ENCODE results near the gene HTR3E. TPM values are rescaled to one million over a fixed set of nuclear protein-coding genes. Genes with fewer than 3 reads are reported as not detected.

The HTR3E gene
- total RNA-seq, 4 donors from 2014 or later: 1.1 TPM; not detected in 3

GRCh38 chr3:184132945-184133344, 36.1 kb downstream of the HTR3E start:
- WGBS: 93% methylated on average over 4 of the region's 4 CpGs
- no peak overlapping the region for H3K27ac ChIP-seq
- no peaks in the 10 kb centered on the region for H3K9me3 ChIP-seq
- no peak for DNase-seq (ENCODE audit: low spot score in 2 of 2)
- H3K36me3 ChIP-seq: peaks cover 3% of the 10 kb centered on the region
- H3K4me3 ChIP-seq: no peak overlapping the region
- TF ChIP-seq POLR2A (IDR thresholded peaks at IDR 0.05): no peak
- TF ChIP-seq CTCF (IDR thresholded peaks at IDR 0.05): no peak
- no peak for TF ChIP-seq POLR2AphosphoS5 (IDR thresholded peaks at IDR 0.05)
- H3K27me3 ChIP-seq: no peaks in the 10 kb centered on the region
- peaks cover 32% of the 10 kb centered on the region for H3K4me1 ChIP-seq

- DNase-seq (ENCODE audit: low spot score in 2 of 2): peak; percentile 87 to 90
- TF ChIP-seq EP300 (IDR thresholded peaks at IDR 0.05) (no peak), POLR2A (IDR thresholded peaks at IDR 0.05) (no peak), POLR2AphosphoS5 (IDR thresholded peaks at IDR 0.05) (peak in 1 of 3 donors; percentile 41), CTCF (IDR thresholded peaks at IDR 0.05) (no peak)
Measured at GRCh38 chr3:184133840-184134745, 37.2 kb downstream of the HTR3E start.

GRCh38 chr3:184134746-184135148, 37.9 kb downstream of the HTR3E start:
- Histone ChIP-seq H3K36me3 (peaks cover 18% of the 10 kb centered on the region), H3K27ac (peak overlapping the region; percentile 94), H3K4me1 (peaks cover 32% of the 10 kb centered on the region), H3K27me3 (no peaks in the 10 kb centered on the region), H3K4me3 (peak overlapping the region; percentile 96), H3K9me3 (no peaks in the 10 kb centered on the region)
- WGBS: under 1% methylated on average over 18 of the region's 21 CpGs
- DNase-seq (ENCODE audit: low spot score in 2 of 2): peak in 1 of 2 donors; percentile 69
- TF ChIP-seq POLR2AphosphoS5 (IDR thresholded peaks at IDR 0.05): no peak
- TF ChIP-seq EP300 (IDR thresholded peaks at IDR 0.05): no peak
- no peak for TF ChIP-seq POLR2A (IDR thresholded peaks at IDR 0.05)
- TF ChIP-seq CTCF (IDR thresholded peaks at IDR 0.05): no peak

More at GRCh38 chr3:184133840-184134745, 37.2 kb downstream of the HTR3E start:
- Histone ChIP-seq H3K4me3 (peak overlapping the region; percentile 96), H3K9me3 (no peaks in the 10 kb centered on the region), H3K27ac (peak overlapping the region; percentile 94), H3K4me1 (peaks cover 32% of the 10 kb centered on the region), H3K36me3 (peaks cover 14% of the 10 kb centered on the region), H3K27me3 (no peaks in the 10 kb centered on the region)
- 1% methylated on average over 37 of the region's 37 CpGs for WGBS

DNA sequence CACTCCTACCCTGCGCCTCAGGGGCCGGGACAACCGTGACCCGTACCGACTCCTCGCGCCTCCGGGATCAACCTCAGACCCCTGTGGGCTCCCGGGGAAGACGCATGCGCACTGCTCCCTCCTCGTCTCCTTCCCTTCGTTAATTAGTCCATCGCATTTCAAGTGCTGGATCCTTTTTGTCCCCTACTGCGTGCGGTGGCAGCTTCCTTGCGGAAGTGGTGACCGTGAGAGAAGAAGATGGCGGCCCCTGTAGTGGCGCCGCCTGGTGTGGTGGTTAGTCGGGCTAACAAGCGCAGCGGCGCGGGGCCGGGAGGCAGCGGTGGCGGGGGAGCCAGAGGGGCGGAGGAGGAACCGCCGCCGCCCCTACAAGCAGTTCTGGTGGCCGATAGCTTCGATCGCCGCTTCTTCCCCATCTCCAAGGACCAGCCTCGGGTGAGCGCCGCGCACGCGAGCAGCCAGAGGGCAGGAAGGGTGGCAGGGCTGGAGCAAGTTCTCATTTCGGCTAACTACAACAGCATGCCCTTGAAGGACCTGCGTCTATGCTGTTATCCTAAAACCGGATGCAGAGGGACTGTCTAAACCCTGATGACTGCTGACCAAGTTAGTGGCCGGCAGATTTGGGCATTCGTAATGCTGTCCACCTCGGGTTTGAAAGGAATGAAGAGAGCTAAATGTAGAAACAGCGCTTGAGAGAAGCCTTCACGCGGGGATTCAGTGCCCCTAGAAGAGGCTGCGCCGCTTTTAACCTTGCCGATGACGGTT, 38.5 kb downstream of the HTR3E start, which contains the start of gene EIF2B5:
TSS of gene EIF2B5 (plus strand) at position 210 of the 762 bp plus-strand sequence. CDS start at position 238, 28 bp downstream.
- TF ChIP-seq POLR2AphosphoS5 (IDR thresholded peaks at IDR 0.05) (peak; percentile 9 to 81 (median 71)), CTCF (IDR thresholded peaks at IDR 0.05) (peak in 1 of 2 donors; percentile 15), POLR2A (IDR thresholded peaks at IDR 0.05) (peak; percentile 26 to 54), EP300 (IDR thresholded peaks at IDR 0.05) (no peak)
- H3K4me3 ChIP-seq: peak within 1 kb of the TSS; percentile 96
- H3K4me1 ChIP-seq: peaks cover 32% of the 10 kb centered on the region
- peak within 1 kb of the TSS; percentile 94 for H3K27ac ChIP-seq
- no peaks in the 10 kb centered on the region for H3K9me3 ChIP-seq
- under 1% methylated on average over 26 of the region's 56 CpGs for WGBS
- no peaks in the 10 kb centered on the region for H3K27me3 ChIP-seq
- peak; percentile 94 to 95 for DNase-seq (ENCODE audit: low spot score in 2 of 2)
- H3K36me3 ChIP-seq: peaks cover 24% of the 10 kb centered on the region
